Measurements from ENCODE around the gene SLC22A23.
"Not testable (repeated sequence)": the region's sequence is repeated elsewhere in the genome, so short reads cannot be mapped to it uniquely, and the experiment has no call there.

The SLC22A23 gene

GRCh38 chr6:3385181-3385580, 71.7 kb downstream of the SLC22A23 start:
- DNase-seq (ENCODE audit: low read depth in 2 of 2): not testable (repeated sequence)

GRCh38 chr6:3384241-3385143, 72.4 kb downstream of the SLC22A23 start:
- DNase-seq (ENCODE audit: low read depth in 2 of 2): no peak

- DNase-seq (ENCODE audit: low read depth in 2 of 2): no peak
Observed at GRCh38 chr6:3383525-3383924, 73.3 kb downstream of the SLC22A23 start.

GRCh38 chr6:3382326-3383279, 74.2 kb downstream of the SLC22A23 start:
- DNase-seq (ENCODE audit: low read depth in 2 of 2): no peak

GRCh38 chr6:3381233-3381921, 75.5 kb downstream of the SLC22A23 start:
- DNase-seq (ENCODE audit: low read depth in 2 of 2): no peak

- no peak for DNase-seq (ENCODE audit: low read depth in 2 of 2)
Observed at GRCh38 chr6:3380344-3381232, 76.3 kb downstream of the SLC22A23 start.

GRCh38 chr6:3379482-3380060, 77.3 kb downstream of the SLC22A23 start:
- DNase-seq (ENCODE audit: low read depth in 2 of 2): no peak

- DNase-seq (ENCODE audit: low read depth in 2 of 2): not testable (repeated sequence)
Observed at GRCh38 chr6:3378808-3379207, 78.0 kb downstream of the SLC22A23 start.

- DNase-seq (ENCODE audit: low read depth in 2 of 2): not testable (repeated sequence)
Observed at GRCh38 chr6:3378398-3378782, 78.5 kb downstream of the SLC22A23 start.

- DNase-seq (ENCODE audit: low read depth in 2 of 2): no peak
Observed at GRCh38 chr6:3377536-3378397, 79.1 kb downstream of the SLC22A23 start.

- DNase-seq (ENCODE audit: low read depth in 2 of 2): no peak
Observed at GRCh38 chr6:3376893-3377535, 79.8 kb downstream of the SLC22A23 start.

GRCh38 chr6:3376064-3376463, 80.8 kb downstream of the SLC22A23 start:
- no peak for DNase-seq (ENCODE audit: low read depth in 2 of 2)

GRCh38 chr6:3373597-3374203, 83.2 kb downstream of the SLC22A23 start:
- no peak for DNase-seq (ENCODE audit: low read depth in 2 of 2)

- no peak for DNase-seq (ENCODE audit: low read depth in 2 of 2)
Observed at GRCh38 chr6:3372912-3373554, 83.8 kb downstream of the SLC22A23 start.

- no peak for DNase-seq (ENCODE audit: low read depth in 2 of 2)
Observed at GRCh38 chr6:3372184-3372846, 84.5 kb downstream of the SLC22A23 start.

GRCh38 chr6:3371222-3371949, 85.5 kb downstream of the SLC22A23 start:
- DNase-seq (ENCODE audit: low read depth in 2 of 2): no peak
